Panc1 (cell line): Measurements from ENCODE around the gene ALG10B. TPM values are rescaled to one million over a fixed set of nuclear protein-coding genes. Genes with fewer than 3 reads are reported as not detected.

Source experiments
- ATAC-seq: fragments of 200-7000 bp; cut with Tn5 transposase; 2 replicates; pipeline ENCODE4 v1.9.1; 2020; ENCODE audit warnings: mild to moderate bottlenecking, moderate library complexity
- Bru-seq: library from RNA; stranded (reverse); fragments of 400-500 nt; gene quantifications from one replicate; lab custom pipeline; 2021; lab: Mats Ljungman, UMichigan
- BruChase-seq, 2 experiments: library from RNA; stranded (reverse); fragments of 400-500 nt; gene quantifications; one replicate each; lab custom pipeline; 2021; lab: Mats Ljungman, UMichigan
- BruUV-seq: library from RNA; stranded (reverse); fragments of 400-500 nt; replicated peaks from 2 replicates; lab custom pipeline; 2021; lab: Mats Ljungman, UMichigan
- CTCF ChIA-PET: fragments of 300-600 bp; sonication (Branson Sonifier 250); formaldehyde crosslinking; loops from one replicate; lab custom pipeline; 2022; ENCODE audit warnings: antibody characterized with exemption; lab: Charles Lee
- POLR2A ChIA-PET: fragments of 300-600 bp; sonication (Branson Sonifier 250); formaldehyde crosslinking; loops from one replicate; lab custom pipeline; 2022; ENCODE audit warnings: antibody characterized with exemption; lab: Charles Lee
- DNase-seq: peaks from one replicate; pipeline ENCODE4 v3.0.0-alpha.2; 2010; ENCODE audit warnings: low read depth, low spot score
- H3K27ac ChIP-seq: 2 replicates; pipeline ENCODE4 v1.5.1; 2011; ENCODE audit warnings: mild to moderate bottlenecking, low read length, inconsistent platforms
- H3K27me3 ChIP-seq: fragments of 200-500 bp; sonication (Bioruptor generic); 2 replicates; pipeline ENCODE4 v1.6.0; 2014; ENCODE audit warnings: low read length, inconsistent platforms; ENCODE audit not compliant: control insufficient read depth, insufficient read depth
- H3K36me3 ChIP-seq: fragments of 200-500 bp; sonication (Bioruptor generic); 2 replicates; pipeline ENCODE4 v1.5.1; 2014; ENCODE audit warnings: inconsistent platforms, mild to moderate bottlenecking, low read length, moderate library complexity; ENCODE audit not compliant: control insufficient read depth, insufficient read depth
- H3K4me1 ChIP-seq: 2 replicates; pipeline ENCODE4 v1.5.1; 2011; ENCODE audit warnings: inconsistent platforms, mild to moderate bottlenecking, low read length, moderate library complexity; ENCODE audit not compliant: control insufficient read depth, insufficient read depth
- H3K4me3 ChIP-seq, 2 experiments: 2 replicates each; pipeline ENCODE4 v1.5.1; 2011 to 2012; ENCODE audit warnings: low read depth in 2 of 2, low read length in 2 of 2, mild to moderate bottlenecking in 2 of 2, inconsistent platforms in 1 of 2, moderate library complexity in 1 of 2
- H3K9me3 ChIP-seq: fragments of 200-500 bp; sonication (Bioruptor generic); 2 replicates; pipeline ENCODE4 v1.5.1; 2014; ENCODE audit warnings: low read depth, mild to moderate bottlenecking, inconsistent platforms, low read length, moderate library complexity; ENCODE audit not compliant: control insufficient read depth, insufficient read depth
- CTCF ChIP-seq: fragments of 450-650 bp; IDR thresholded peaks from 2 replicates; pipeline ENCODE4 v1.5.1; 2017; ENCODE audit warnings: mild to moderate bottlenecking
- POLR2AphosphoS5 ChIP-seq: IDR thresholded peaks from 2 replicates; pipeline ENCODE4 v1.6.1; 2012; ENCODE audit warnings: mild to moderate bottlenecking, low read depth, low read length, moderate library complexity
- REST ChIP-seq, 2 experiments: IDR thresholded peaks; 2 replicates each; pipeline ENCODE4 v1.6.1; 2011 to 2012; ENCODE audit warnings: low read depth in 2 of 2, control low read depth in 1 of 2, low read length in 1 of 2, mild to moderate bottlenecking in 1 of 2, moderate library complexity in 1 of 2; ENCODE audit not compliant: insufficient read depth in 1 of 2
- SIN3A ChIP-seq: IDR thresholded peaks from 2 replicates; pipeline ENCODE4 v1.6.1; 2012; ENCODE audit warnings: low read depth, mild to moderate bottlenecking, low read length, moderate library complexity, borderline replicate concordance; ENCODE audit not compliant: insufficient read depth
- TCF7L2 ChIP-seq: IDR thresholded peaks from 2 replicates; pipeline ENCODE4 v1.6.1; 2011; ENCODE audit warnings: mild to moderate bottlenecking, low read depth, low read length, inconsistent platforms
- in situ Hi-C: cut with HindIII; loops from 2 replicates; pipeline ENCODE4 v1.10.0; 2016; ENCODE audit warnings: low sequenced_read_pairs, low pct_unique_long_range_greater_than_20kb
- intact Hi-C: fragments of 100-400 bp; cut with micrococcal nuclease; formaldehyde crosslinking; loops from one replicate; pipeline ENCODE4 v1.10.0; 2022; ENCODE audit not compliant: unreplicated experiment
- long read RNA-seq: library from polyadenylated mRNA; unstranded; transcript quantifications from one replicate; pipeline ENCODE4 v2.0.0, GENCODE V29; 2021; ENCODE audit not compliant: unreplicated experiment
- polyA plus RNA-seq: library from polyadenylated mRNA; unstranded; fragments of >200 nt; gene quantifications from one replicate; pipeline ENCODE4 v1.2.1, GENCODE V29; 2012; ENCODE audit warnings: missing spikeins; ENCODE audit not compliant: insufficient read length
- total RNA-seq: library from RNA; stranded (reverse); gene quantifications from one replicate; pipeline ENCODE4 v1.2.1, GENCODE V29; 2021; ENCODE audit not compliant: unreplicated experiment

The ALG10B gene
- total RNA-seq (7.2 TPM), Bru-seq, nascent RNA (percentile 63 among the genes with signal in this experiment), BruChase-seq, experiment 1, labeled RNA remaining after a 2-hour chase (percentile 74 among the genes with signal in this experiment), BruChase-seq, experiment 2, labeled RNA remaining after a 6-hour chase (percentile 82 among the genes with signal in this experiment)
- polyA plus RNA-seq: 1.6 TPM
- long read RNA-seq, full-length matches to known transcripts: 2 of 3 reads
- long read RNA-seq, partial matches to known transcripts: 0 of 3 reads
- long read RNA-seq, other reads (novel, unspliced or antisense): 1 of 3 reads

- POLR2A ChIA-PET: interaction anchor here (0.7 kb wide), 1 partner anchor 186 kb away, joined by 3 read pairs; no protein-coding TSS in a partner anchor
- ATAC-seq (peak; percentile 100), DNase-seq (peak; percentile 88)
- peak; percentile 48 for TF ChIP-seq CTCF
- no peak for TF ChIP-seq SIN3A
- peak; percentile 66; the same call in 1 of the 2 replicates for TF ChIP-seq TCF7L2
- TF ChIP-seq POLR2AphosphoS5: peak; percentile 78
- no peak for TF ChIP-seq REST (IDR thresholded peaks at IDR 0.05; ENCODE audit: insufficient read depth in 1 of 2, low read depth in 2 of 2, low read length in 1 of 2)
- H3K27me3 ChIP-seq: no peaks in the 10 kb centered on the region
- H3K4me3 ChIP-seq: peak within 1 kb of the TSS; percentile 67 to 77
- intact Hi-C loops (loop anchor here (1.0 to 2.0 kb wide), 2 partner anchors 178 to 264 kb away; no protein-coding TSS in a partner anchor), in situ Hi-C loops (no loop called here)
- no peaks in the 10 kb centered on the region for H3K9me3 ChIP-seq
- BruUV-seq: no TSS peak
- peaks cover 3% of the 10 kb centered on the region; the same call in 1 of the 2 replicates for H3K4me1 ChIP-seq
- H3K27ac ChIP-seq: peak within 1 kb of the TSS; percentile 86
- H3K36me3 ChIP-seq: no peaks in the 10 kb centered on the region
- CTCF ChIA-PET: interaction anchor here (0.6 to 1.3 kb wide), 4 partner anchors 178 to 664 kb away, joined by 3 to 5 read pairs (median 4); partner anchors contain the start of gene CPNE8
Measured at GRCh38 chr12:38316391-38317129, at the start of gene ALG10B. ALG10B (plus strand) TSS chr12:38316774; CDS start chr12:38316894, 120 bp downstream.

- no peaks in the 10 kb centered on the region for H3K9me3 ChIP-seq
- in situ Hi-C loops (no loop called here), intact Hi-C loops (no loop called here)
- H3K27me3 ChIP-seq: no peaks in the 10 kb centered on the region
- ChIA-PET POLR2A (no interaction called here), CTCF (no interaction called here)
- no peak for DNase-seq
- no peaks in the 10 kb centered on the region for H3K36me3 ChIP-seq
- BruUV-seq: no TSS peak
- no peak overlapping the region for H3K27ac ChIP-seq
- TF ChIP-seq POLR2AphosphoS5: no peak
- TF ChIP-seq TCF7L2: no peak
- no peak for TF ChIP-seq CTCF
- TF ChIP-seq REST (IDR thresholded peaks at IDR 0.05; ENCODE audit: insufficient read depth in 1 of 2, low read depth in 2 of 2, low read length in 1 of 2): no peak
- no peak for TF ChIP-seq SIN3A
- no peak overlapping the region for H3K4me3 ChIP-seq
- ATAC-seq: no peak
- no peaks in the 10 kb centered on the region for H3K4me1 ChIP-seq
Measured at GRCh38 chr12:38268612-38269011, 48.0 kb upstream of the ALG10B start.
